C4-2B (cell line): ENCODE data around the gene LRP5.

Experiments used
- ZFX ChIP-seq: fragments of 450-650 bp; IDR thresholded peaks from 2 replicates; pipeline ENCODE4 v1.6.1; 2017
- TF ChIP-seq, protein P1 (sequence below): fragments of 450-650 bp; conservative IDR thresholded peaks from 2 replicates; pipeline ENCODE4 v1.5.1; 2017; ENCODE audit warnings: mild to moderate bottlenecking

DNA sequence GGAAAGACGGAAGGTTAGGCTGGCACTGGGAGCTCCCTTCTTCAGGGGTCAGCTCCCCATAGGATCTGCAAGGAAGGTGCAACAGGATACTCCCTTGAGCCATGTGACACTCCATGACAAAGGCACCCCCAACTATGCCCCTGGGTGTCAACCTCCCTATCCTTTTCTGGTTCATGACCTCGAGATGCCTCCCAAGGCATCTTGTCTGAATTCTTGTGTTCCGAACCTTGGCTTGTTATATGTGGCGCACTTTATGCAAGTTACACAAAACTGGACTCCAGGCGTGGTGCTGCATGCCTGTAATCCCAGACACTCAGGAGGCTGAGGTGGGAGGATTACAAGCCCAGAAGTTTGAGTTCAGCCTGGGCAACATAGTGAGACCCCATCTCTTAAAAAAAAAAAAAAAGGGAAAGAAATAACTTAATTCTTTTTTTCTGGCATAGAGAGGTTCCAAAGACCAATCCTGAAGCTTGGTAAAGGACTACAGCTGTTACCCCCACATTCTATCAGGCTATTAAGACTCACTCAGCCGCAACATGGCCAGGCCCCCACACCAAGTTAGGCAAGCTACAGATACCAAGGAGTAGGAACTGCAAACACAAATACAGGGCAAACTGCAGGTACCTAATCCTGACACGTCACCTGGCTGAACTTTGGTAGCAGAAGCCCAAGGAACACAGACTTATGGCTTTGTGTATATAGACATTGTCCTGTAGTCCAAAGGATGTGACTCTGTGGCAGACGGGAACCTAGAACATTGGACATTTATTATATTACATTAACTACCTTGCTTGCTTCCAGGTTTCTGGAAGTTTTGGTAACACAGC lies 42.0 kb upstream of the LRP5 start:
- TF ChIP-seq, protein P1, sequence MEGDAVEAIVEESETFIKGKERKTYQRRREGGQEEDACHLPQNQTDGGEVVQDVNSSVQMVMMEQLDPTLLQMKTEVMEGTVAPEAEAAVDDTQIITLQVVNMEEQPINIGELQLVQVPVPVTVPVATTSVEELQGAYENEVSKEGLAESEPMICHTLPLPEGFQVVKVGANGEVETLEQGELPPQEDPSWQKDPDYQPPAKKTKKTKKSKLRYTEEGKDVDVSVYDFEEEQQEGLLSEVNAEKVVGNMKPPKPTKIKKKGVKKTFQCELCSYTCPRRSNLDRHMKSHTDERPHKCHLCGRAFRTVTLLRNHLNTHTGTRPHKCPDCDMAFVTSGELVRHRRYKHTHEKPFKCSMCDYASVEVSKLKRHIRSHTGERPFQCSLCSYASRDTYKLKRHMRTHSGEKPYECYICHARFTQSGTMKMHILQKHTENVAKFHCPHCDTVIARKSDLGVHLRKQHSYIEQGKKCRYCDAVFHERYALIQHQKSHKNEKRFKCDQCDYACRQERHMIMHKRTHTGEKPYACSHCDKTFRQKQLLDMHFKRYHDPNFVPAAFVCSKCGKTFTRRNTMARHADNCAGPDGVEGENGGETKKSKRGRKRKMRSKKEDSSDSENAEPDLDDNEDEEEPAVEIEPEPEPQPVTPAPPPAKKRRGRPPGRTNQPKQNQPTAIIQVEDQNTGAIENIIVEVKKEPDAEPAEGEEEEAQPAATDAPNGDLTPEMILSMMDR, result no peak
- no peak for TF ChIP-seq ZFX
